Activated CD4-positive, alpha-beta T cell treated with anti-CD3 and anti-CD28 coated beads for 4 hours (primary cell): ENCODE results near the gene DYNLL1.
"Not testable (repeated sequence)": the region's sequence is repeated elsewhere in the genome, so short reads cannot be mapped to it uniquely, and the experiment has no call there.

Experiments used
- DNase-seq, 2 donors: peaks; one replicate each; pipeline ENCODE4 v3.0.0-alpha.2; 2020

The DYNLL1 gene

GRCh38 chr12:120475643-120476042, 20.3 kb upstream of the DYNLL1 start:
- no peak for DNase-seq

GRCh38 chr12:120479458-120479857, 16.5 kb upstream of the DYNLL1 start:
- no peak for DNase-seq

GRCh38 chr12:120480211-120480610, 15.7 kb upstream of the DYNLL1 start:
- DNase-seq: no peak

- no peak for DNase-seq
Observed at GRCh38 chr12:120481022-120481767, 14.7 kb upstream of the DYNLL1 start.

GRCh38 chr12:120483621-120484020, 12.3 kb upstream of the DYNLL1 start:
- DNase-seq: no peak

- no peak for DNase-seq
Observed at GRCh38 chr12:120485961-120486881, 9.7 kb upstream of the DYNLL1 start.

GRCh38 chr12:120487552-120487951, 8.4 kb upstream of the DYNLL1 start:
- not testable (repeated sequence) for DNase-seq

- DNase-seq: no peak
Observed at GRCh38 chr12:120488057-120488640, 7.8 kb upstream of the DYNLL1 start.

- no peak for DNase-seq
Observed at GRCh38 chr12:120489018-120489417, 6.9 kb upstream of the DYNLL1 start.

- DNase-seq: no peak
Observed at GRCh38 chr12:120490325-120490724, 5.6 kb upstream of the DYNLL1 start.

GRCh38 chr12:120490833-120491512, 4.9 kb upstream of the DYNLL1 start:
- no peak for DNase-seq

GRCh38 chr12:120495186-120495730, 655 bp upstream of the DYNLL1 start:
- DNase-seq: no peak

- DNase-seq: peak; percentile 48 to 49
Observed at GRCh38 chr12:120496413-120497340, 764 bp downstream of the DYNLL1 start.

- no peak for DNase-seq
Observed at GRCh38 chr12:120497524-120498150, 1.7 kb downstream of the DYNLL1 start.

GRCh38 chr12:120498870-120499515, 3.1 kb downstream of the DYNLL1 start:
- DNase-seq: no peak

- DNase-seq: no peak
Observed at GRCh38 chr12:120500581-120500980, 4.7 kb downstream of the DYNLL1 start.

- DNase-seq: no peak
Observed at GRCh38 chr12:120504587-120504986, 8.7 kb downstream of the DYNLL1 start.

GRCh38 chr12:120508537-120508936, 12.6 kb downstream of the DYNLL1 start:
- DNase-seq: no peak

GRCh38 chr12:120514002-120514401, 18.1 kb downstream of the DYNLL1 start:
- DNase-seq: no peak

GRCh38 chr12:120515496-120515895, 19.6 kb downstream of the DYNLL1 start:
- DNase-seq: no peak
